Measurements from ENCODE around the gene TSHZ2.

- TF ChIP-seq CTCF (IDR thresholded peaks at IDR 0.05), result no peak
- no peak for TF ChIP-seq POLR2A (IDR thresholded peaks at IDR 0.05)
These were observed 60.3 kb downstream of the TSHZ2 start for GRCh38 chr20:53032478-53032932.

Measured in heart left ventricle (tissue), 13 donors.